SK-N-MC (cell line): ENCODE data around the gene C16orf96.

Experiments used
- DNase-seq: peaks from one replicate; pipeline ENCODE4 v3.0.0-alpha.2; 2011; ENCODE audit warnings: low read depth, low spot score
- H3K27ac ChIP-seq: fragments of 200-600 bp; sonication (generic); 2 replicates; pipeline ENCODE4 v1.5.1; 2016; ENCODE audit warnings: mixed run types
- H3K36me3 ChIP-seq: fragments of 200-600 bp; sonication (generic); 2 replicates; pipeline ENCODE4 v1.6.1; 2017; ENCODE audit warnings: antibody characterized with exemption, low read length, mixed read lengths; ENCODE audit not compliant: insufficient read depth
- H3K4me3 ChIP-seq: fragments of 200-600 bp; sonication (generic); 2 replicates; pipeline ENCODE4 v1.5.1; 2016
- H3K9ac ChIP-seq: fragments of 200-600 bp; sonication (generic); 2 replicates; pipeline ENCODE4 v1.8.0; 2017; ENCODE audit warnings: mixed run types, mixed read lengths; ENCODE audit not compliant: insufficient read length
- H3K9me3 ChIP-seq: fragments of 200-600 bp; sonication (generic); 2 replicates; pipeline ENCODE4 v1.6.1; 2017; ENCODE audit warnings: low read depth, mild to moderate bottlenecking, antibody characterized with exemption, low read length, moderate library complexity, mixed read lengths
- EZH2 ChIP-seq: fragments of 200-600 bp; sonication (generic); IDR thresholded peaks from one replicate; pipeline ENCODE4 v1.6.1; 2017; ENCODE audit warnings: antibody characterized with exemption
- FOXP2 ChIP-seq: optimal IDR thresholded peaks from 2 replicates; pipeline ENCODE3; 2011; ENCODE audit warnings: mild to moderate bottlenecking, moderate library complexity; ENCODE audit not compliant: insufficient read depth; ENCODE audit errors: extremely low read length, control extremely low read depth
- POLR2AphosphoS5 ChIP-seq: IDR thresholded peaks from 2 replicates; pipeline ENCODE4 v1.6.1; 2012; ENCODE audit warnings: mild to moderate bottlenecking, low read depth, low read length, borderline replicate concordance

The C16orf96 gene

DNA sequence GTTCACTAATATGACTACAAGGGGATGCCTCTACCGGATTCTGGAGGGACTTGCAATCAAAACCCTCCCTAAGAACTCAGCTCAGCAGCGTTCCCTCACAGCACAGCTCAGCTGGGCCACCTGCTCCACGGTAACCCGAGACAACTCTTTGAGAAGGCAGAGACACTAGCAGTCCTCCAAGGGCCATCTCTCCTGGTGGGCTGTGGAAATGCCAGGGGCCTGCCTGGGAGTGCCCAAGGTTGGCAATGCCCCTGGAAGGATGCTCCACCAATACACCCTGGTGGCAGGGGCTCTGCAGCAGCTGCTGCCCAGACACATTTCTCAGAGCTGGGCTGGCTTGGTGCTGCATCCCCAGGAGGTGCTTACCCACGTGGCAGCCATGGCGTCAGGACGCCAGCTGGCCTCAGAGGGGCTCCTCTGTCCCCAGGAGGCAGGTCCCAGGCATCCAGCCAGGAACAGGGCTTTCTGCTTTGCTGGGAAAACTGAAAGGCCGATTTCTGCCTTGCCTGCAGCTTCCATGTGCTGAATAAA, 34.0 kb upstream of the C16orf96 start:
- H3K36me3 ChIP-seq = no peaks in the 10 kb centered on the region
- H3K9ac ChIP-seq = no peak overlapping the region
- TF ChIP-seq POLR2AphosphoS5 (no peak), FOXP2 (no peak), EZH2 (no peak)
- no peaks in the 10 kb centered on the region for H3K9me3 ChIP-seq
- H3K27ac ChIP-seq = 0 out of 2 replicates have a peak overlapping the region, but pooled peaks have one; percentile 13
- no peak for DNase-seq
- no peak overlapping the region for H3K4me3 ChIP-seq

DNA sequence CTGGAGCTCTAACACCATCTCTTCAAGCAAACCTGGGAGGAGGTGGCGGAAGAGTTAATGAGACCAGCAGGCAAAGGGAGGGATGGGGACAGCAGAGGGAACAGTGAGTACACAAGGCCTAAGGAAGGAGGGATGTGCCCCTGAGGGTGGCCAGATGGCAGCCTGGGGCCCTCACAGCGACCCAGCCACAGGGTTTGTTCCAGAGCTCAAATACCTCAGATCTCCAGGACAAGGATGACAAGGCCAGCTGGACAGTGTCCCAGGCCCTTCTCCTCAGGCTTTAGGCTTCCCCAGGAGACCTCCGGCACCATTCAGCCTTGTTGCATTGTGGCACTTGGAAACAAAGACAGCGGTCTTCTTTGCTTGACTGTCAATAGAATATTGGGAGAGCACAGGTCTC, 32.5 kb upstream of the C16orf96 start:
- Histone ChIP-seq H3K4me3 (no peak overlapping the region), H3K27ac (no peak overlapping the region), H3K9me3 (no peaks in the 10 kb centered on the region), H3K36me3 (no peaks in the 10 kb centered on the region), H3K9ac (no peak overlapping the region)
- no peak for DNase-seq
- TF ChIP-seq FOXP2 (no peak), EZH2 (no peak), POLR2AphosphoS5 (no peak)

DNA sequence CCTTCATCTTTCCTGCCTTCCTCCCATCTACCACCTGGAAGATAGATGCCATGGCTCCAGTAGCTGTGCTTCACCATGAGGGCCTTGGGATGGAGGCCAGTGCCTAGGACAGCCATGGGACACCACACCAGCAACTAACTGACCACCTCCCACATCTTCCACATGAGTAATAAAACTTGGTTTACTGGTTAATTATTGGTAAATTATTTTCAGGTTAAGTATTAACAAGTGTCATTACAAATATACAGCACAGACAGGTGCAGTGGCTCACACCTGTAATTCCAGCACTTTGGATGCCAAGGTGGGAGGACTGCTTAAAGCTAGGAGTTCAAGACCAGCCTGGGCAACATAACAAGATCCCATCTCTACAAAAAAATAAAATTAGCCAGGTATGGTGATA, 31.6 kb upstream of the C16orf96 start:
- H3K4me3 ChIP-seq = no peak overlapping the region
- H3K9me3 ChIP-seq = no peaks in the 10 kb centered on the region
- DNase-seq = no peak
- H3K36me3 ChIP-seq = no peaks in the 10 kb centered on the region
- TF ChIP-seq FOXP2 (no peak), EZH2 (no peak), POLR2AphosphoS5 (no peak)
- H3K9ac ChIP-seq = no peak overlapping the region
- H3K27ac ChIP-seq = no peak overlapping the region

DNA sequence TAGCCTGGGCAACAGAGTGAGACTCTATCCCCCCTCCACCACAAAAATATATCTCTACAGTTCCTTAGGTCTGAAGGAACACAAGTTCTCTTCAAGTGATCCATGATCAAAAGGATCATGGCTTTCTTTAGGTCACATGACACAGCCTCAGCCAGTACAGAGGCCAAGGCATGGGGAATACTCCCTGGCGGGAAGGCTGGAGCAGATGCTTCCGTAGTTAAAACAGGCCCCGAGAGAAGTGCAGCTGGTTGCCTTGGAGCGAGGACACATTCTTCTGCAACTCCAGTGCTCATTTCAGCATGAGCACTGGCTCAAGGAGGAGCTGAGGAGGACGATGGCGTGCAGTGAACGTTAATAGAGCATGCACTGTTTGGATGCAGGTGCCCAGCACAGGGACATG, 31.1 kb upstream of the C16orf96 start:
- no peak overlapping the region for H3K4me3 ChIP-seq
- H3K27ac ChIP-seq = no peak overlapping the region
- no peak for DNase-seq
- no peaks in the 10 kb centered on the region for H3K9me3 ChIP-seq
- TF ChIP-seq FOXP2 (no peak), POLR2AphosphoS5 (no peak), EZH2 (no peak)
- no peak overlapping the region for H3K9ac ChIP-seq
- H3K36me3 ChIP-seq = no peaks in the 10 kb centered on the region

DNA sequence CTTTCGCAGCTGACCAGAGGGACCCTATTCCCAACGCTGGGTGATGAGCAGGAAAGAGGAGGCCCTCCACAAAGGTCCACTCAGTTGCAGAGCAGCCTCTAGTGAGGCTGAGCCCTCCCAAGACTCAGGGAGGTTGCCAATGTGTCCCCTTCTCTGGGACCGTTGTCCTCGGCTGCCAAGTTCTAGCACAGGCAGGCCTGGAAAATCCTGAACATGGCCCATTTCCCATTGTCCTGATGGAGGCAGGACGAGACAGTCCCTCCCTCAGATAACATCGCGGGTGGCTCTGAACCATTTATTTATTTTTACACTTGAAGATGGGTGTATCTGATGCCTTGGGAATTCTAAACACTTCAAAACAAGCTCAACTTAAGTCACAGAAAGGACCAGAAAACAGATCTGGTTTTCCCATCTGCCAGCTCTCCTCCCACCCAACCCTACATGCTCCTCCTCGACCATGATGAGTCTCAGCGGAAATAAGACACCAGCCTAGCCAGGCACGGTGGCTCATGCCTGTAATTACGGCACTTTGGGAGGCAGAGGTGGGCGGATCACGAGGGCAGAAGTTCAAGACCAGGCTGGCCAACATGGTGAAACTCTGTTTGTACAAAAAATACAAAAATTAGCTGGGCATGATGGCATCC, 30.4 kb upstream of the C16orf96 start:
- Histone ChIP-seq H3K9me3 (no peaks in the 10 kb centered on the region), H3K4me3 (no peak overlapping the region), H3K27ac (no peak overlapping the region), H3K36me3 (no peaks in the 10 kb centered on the region), H3K9ac (no peak overlapping the region)
- no peak for TF ChIP-seq EZH2
- TF ChIP-seq POLR2AphosphoS5 = no peak
- TF ChIP-seq FOXP2 = no peak
- DNase-seq = no peak

DNA sequence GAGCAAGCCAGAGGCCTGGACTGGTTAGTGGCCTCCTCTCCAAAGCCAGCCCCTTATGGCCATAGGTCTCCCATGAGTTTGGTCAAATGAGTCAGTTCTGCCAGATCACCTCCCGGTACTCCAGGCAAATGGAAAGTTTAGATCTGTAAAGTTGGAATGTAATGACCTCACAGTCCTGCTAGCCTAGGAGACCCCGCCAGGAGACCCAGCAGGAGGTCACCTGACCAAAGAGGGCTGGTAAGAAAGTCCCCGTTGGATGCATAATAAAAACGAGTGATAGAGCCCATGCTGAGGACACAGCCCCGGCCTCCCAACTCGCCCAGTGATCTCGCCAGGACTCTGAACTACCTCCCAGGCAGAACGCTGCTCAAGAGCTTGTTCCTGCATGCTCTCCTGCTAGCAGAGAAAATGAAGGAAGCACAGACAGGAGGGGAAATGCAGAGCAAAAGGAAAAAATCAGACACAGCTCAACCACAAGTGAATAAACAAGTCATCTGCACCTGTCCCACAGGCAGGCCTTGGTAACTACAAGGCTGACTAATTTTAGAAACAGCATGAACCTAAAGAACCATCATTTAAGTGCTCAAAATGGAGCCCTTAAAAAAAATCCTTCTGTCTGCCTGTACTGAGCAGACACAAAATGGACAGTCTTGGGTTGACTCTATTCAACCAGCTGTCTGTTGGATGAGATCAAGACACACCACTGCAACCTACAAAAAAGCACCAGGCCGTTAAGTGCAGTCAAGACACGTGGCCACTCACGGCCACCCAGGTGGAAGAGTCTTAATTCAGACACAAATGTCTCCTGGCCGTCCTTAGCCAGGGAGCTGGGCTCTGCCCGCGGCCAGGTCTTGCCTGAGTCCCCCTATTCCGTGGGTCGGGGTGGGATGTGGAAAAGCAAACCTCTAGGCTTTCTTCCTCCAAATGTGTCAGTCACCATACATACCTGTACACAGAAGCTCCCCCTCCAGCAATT, 26.8 kb upstream of the C16orf96 start:
- H3K36me3 ChIP-seq = no peaks in the 10 kb centered on the region; the same call in 1 of the 2 replicates
- no peak overlapping the region for H3K9ac ChIP-seq
- no peak for DNase-seq
- no peak for TF ChIP-seq FOXP2
- no peak for TF ChIP-seq EZH2
- no peak for TF ChIP-seq POLR2AphosphoS5
- H3K9me3 ChIP-seq = no peaks in the 10 kb centered on the region
- H3K4me3 ChIP-seq = no peak overlapping the region
- H3K27ac ChIP-seq = no peak overlapping the region

DNA sequence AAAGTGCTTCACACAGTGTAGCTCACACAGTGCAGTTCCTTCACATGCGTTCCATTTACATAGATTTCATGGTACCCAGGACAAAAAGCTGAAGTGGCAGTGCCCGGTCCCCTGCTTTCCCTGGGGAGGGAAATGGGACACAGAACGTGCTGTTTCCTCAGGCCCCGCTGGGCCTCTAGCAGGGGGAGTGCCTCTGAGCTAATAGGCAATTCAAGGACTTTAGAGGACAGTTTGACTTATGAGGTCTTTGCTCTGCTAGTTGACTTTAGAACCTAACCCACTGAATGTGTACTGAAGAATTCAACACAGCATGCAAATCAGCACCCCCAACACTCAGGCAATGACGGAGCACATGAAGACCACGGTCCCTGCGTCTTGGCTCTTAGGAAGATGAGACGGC, 24.3 kb upstream of the C16orf96 start:
- no peak overlapping the region for H3K27ac ChIP-seq
- H3K4me3 ChIP-seq = no peak overlapping the region
- no peak overlapping the region for H3K9ac ChIP-seq
- no peaks in the 10 kb centered on the region; the same call in 1 of the 2 replicates for H3K36me3 ChIP-seq
- H3K9me3 ChIP-seq = no peaks in the 10 kb centered on the region
- no peak for DNase-seq
- TF ChIP-seq EZH2 = no peak
- no peak for TF ChIP-seq POLR2AphosphoS5
- TF ChIP-seq FOXP2 = no peak

DNA sequence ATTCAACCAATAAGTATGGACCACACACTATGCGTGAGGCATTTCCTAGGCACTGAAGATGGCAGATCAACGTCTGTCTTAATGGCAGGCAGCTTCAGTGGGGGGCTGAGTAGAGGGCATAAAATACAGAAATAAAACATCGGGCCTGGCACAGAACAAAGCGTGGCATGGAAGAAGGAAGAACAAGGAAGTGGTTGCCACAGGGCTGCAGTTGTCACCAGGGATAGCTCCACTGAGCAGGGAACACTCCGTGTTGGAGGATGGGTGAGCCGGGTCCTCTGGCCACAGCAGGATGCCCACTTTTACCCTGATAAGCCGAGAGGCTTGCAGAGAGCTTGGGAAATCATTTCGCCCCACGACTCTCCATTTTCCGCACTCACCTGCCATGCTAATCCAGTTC, 23.9 kb upstream of the C16orf96 start:
- Histone ChIP-seq H3K27ac (no peak overlapping the region), H3K36me3 (no peaks in the 10 kb centered on the region; the same call in 1 of the 2 replicates), H3K9me3 (no peaks in the 10 kb centered on the region), H3K4me3 (no peak overlapping the region), H3K9ac (no peak overlapping the region)
- TF ChIP-seq POLR2AphosphoS5 = no peak
- no peak for TF ChIP-seq EZH2
- no peak for TF ChIP-seq FOXP2
- no peak for DNase-seq

DNA sequence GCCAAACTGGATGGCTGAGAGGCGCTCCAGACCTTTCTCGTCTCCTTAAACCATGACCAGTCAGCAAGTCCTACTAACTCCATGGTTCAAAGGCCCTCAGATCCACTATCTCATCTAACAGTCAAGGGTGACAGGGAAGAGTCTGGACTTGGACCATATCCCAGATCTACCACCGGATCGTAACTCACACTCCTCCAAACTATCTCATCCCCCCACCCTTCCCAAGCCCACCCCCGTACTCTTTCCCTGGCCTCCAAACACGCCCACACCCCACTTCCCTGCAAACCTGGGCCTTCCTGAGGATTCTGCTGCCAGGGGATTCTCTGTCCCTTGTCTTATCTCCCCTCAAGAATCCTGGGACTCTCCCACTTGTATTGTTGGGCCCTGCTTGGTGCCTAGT, 22.6 kb upstream of the C16orf96 start:
- TF ChIP-seq EZH2 (no peak), POLR2AphosphoS5 (no peak), FOXP2 (no peak)
- H3K9ac ChIP-seq = no peak overlapping the region
- DNase-seq = no peak
- no peaks in the 10 kb centered on the region; the same call in 1 of the 2 replicates for H3K36me3 ChIP-seq
- H3K4me3 ChIP-seq = no peak overlapping the region
- H3K9me3 ChIP-seq = no peaks in the 10 kb centered on the region
- no peak overlapping the region for H3K27ac ChIP-seq
